HG02938 (cell line): ENCODE measurements around the gene DERL3.
"Not testable (repeated sequence)": the region's sequence is repeated elsewhere in the genome, so short reads cannot be mapped to it uniquely, and the experiment has no call there.

Experiments
- ATAC-seq: cut with Tn5 transposase; IDR thresholded peaks from one replicate; pipeline ENCODE4 v1.9.1; 2021; ENCODE audit warnings: mild to moderate bottlenecking, moderate library complexity; ENCODE audit not compliant: unreplicated experiment

The DERL3 gene

GRCh38 chr22:23838681-23839468 lies at the start of gene DERL3:
Gene DERL3 (minus strand): TSS chr22:23839006. CDS start chr22:23838987, 19 bp downstream.
- ATAC-seq = peak; percentile 77

DNA sequence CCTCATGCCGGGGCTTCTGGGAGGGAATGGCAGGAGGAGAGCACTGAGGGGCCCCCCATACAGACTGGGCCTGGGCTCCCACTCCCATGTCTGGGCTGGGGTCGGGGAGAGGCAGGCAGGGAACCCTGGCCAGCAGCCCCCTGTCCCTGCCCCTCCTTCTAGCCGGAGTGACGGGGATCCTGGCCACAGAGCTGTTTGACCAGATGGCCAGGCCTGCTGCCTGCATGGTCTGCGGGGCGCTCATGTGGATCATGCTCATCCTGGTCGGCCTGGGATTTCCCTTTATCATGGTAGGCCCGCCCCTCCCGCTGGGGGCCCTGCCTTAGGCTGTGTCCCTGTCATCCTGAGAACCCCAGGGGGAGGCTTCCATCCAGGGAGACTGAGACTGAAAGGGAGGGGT lies 45.3 kb upstream of the DERL3 start:
- ATAC-seq = no peak

DNA sequence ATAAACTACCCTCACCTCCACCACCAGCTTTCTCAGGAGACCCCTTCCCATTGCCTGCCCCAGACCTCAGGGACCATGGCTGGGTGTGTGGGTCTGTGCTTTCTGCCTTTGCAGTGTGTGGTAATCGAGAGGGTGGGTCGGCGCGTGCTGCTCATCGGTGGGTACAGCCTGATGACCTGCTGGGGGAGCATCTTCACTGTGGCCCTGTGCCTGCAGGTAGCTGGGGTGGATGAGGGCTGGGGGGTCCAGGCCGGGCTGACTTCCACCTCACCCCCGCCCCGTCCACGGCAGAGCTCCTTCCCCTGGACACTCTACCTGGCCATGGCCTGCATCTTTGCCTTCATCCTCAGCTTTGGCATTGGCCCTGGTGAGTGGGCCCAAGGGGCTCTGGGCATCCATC lies 44.9 kb upstream of the DERL3 start:
- ATAC-seq = no peak

DNA sequence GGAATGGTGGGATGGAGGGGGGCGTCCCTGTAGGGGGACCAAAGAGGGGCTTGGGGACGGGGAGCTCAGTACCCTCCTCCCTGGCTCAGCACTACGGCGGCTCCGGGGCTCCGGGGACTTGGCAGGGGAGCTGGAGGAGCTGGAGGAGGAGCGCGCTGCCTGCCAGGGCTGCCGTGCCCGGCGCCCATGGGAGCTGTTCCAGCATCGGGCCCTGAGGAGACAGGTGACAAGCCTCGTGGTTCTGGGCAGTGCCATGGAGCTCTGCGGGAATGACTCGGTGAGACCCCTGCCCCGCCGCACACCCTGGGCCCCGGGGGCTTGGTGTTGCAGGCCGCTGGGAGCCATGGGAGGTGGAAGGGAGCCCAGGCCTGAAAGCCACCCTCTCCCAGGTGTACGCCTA lies 43.6 kb upstream of the DERL3 start:
- no peak for ATAC-seq

DNA sequence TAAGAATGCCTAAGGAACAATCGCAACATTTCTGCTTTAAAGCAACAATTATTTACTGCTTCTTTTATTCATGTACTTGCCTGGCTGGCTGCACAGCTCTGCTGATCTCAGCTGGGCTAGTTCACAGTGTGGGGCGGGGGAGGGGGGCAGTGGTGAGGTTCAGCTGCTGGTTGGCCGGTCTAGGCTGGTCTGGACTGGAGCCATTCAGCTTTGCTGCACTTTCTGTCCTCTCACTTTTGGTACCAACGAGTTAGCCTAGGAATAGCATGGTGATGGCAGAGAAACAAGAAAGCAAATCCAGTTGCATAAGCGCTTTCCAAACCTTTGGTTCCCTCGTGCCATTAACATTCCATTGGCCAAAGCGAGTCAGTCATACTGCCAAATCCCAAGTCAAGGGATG lies 39.4 kb upstream of the DERL3 start:
- no peak for ATAC-seq

GRCh38 chr22:23877566-23877965 lies 38.8 kb upstream of the DERL3 start:
- no peak for ATAC-seq

GRCh38 chr22:23875801-23876200 lies 37.0 kb upstream of the DERL3 start:
- ATAC-seq = no peak

- no peak for ATAC-seq
Observed at GRCh38 chr22:23874871-23875270, 36.1 kb upstream of the DERL3 start.

DNA sequence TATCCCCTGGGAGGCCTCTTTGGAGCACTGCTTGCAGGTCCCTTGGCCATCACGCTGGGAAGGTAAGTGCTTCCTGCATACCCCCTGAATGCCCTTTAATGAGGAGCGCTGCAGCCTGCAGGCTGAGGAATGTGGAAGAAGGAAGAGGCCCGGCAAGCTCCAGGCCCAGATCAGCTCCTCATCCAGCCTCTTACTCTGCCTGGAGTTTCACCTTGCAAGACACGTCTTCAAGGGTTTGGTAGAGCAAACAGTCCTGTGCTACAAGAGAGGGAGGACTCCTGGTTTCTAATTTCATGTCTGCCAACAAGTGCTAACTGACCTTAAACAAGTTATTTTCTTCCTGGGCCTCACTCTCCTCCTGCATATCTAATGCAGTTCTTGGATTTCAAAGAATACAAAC lies 29.8 kb upstream of the DERL3 start:
- no peak for ATAC-seq

- not testable (repeated sequence) for ATAC-seq
Observed at GRCh38 chr22:23864499-23865154, 25.8 kb upstream of the DERL3 start.

DNA sequence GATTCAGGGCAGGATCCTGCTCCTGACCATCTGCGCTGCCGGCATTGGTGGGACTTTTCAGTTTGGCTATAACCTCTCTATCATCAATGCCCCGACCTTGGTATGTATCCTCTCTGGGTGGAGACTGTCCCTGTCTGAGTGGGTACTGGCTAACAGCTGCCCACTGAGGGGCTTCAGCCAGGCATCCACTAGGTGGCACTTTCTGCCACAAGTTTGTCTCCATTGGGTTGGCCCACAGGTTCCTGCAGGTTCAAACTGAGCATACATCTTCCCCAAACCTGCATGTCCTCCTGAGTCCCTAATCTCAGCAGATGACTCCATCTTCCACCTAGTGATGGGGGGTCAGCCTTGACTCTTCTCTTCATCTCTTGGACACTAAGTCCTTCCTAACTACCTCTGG lies 23.3 kb upstream of the DERL3 start:
- no peak for ATAC-seq

DNA sequence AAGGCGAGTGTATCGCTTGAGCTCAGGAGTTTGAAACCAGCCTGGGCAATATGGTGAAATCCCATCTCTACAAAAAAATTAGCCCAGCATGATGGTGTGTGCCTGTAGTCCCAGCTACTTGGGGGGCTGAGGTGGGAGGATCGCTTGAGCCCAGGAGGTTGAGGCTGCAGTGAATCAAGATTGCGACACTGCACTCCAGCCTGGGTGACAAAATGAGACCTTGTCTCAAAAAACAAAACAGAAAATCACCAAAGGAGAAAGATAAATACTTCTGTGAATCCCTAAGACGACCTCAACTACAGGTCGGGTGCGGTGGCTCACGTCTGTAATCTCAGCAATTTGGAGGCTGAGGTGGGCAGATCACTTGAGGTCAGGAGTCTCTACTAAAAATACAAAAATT lies 21.4 kb upstream of the DERL3 start:
- ATAC-seq = not testable (repeated sequence)

GRCh38 chr22:23859201-23859600 lies 20.4 kb upstream of the DERL3 start:
- ATAC-seq = no peak

- ATAC-seq = no peak
Observed at GRCh38 chr22:23858484-23858815, 19.6 kb upstream of the DERL3 start.

DNA sequence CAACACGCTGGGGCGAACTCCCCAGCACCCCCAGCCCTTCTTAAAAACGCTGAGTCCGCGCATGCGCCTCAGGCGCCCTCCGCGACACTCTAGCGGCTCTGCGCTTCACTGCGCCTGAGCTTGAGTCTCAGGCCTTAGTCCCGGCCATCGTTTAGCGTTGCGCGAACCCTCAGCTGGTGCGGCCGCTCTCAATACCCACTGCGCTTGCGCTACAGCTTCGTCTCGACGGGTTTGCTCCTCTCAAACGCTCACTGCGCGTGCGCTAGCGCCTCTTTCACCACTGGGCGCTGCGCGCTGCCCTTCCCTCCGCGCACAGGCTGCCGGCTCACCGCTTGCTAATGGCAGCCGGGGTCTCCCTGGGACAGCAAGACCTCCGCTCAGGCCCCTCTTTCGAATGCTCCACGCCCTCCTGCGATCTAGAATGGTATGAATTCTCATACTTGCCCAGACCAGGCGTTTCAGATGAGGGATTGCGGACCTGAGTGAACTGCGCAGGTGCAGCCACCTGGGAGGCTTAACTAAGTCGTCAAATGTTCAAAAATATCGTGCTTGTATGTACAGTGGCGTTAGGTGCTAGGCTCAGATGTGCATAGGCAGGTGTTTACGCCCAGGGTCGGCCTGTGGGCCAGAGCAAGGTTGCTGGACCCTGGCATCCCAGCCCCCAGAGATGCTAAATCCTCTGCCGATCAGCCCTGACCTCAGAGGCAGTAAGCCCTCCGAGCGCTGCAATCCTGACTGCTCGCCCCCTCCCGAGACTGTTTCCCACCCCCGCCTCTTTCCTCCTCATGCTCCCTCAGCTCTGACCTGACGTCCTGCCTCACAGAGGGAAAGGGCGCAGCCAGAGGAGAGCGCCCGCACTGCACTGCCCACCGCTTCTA lies 19.0 kb upstream of the DERL3 start, which contains the start of gene SLC2A11:
SLC2A11 (plus strand) TSS at position 270 of the 878 bp plus-strand sequence; CDS start at position 395, 125 bp downstream.
- ATAC-seq = peak; percentile 83

- peak; percentile 48 for ATAC-seq
Observed at GRCh38 chr22:23856721-23857605, 18.2 kb upstream of the DERL3 start.

GRCh38 chr22:23850136-23850611 lies 11.4 kb upstream of the DERL3 start:
- ATAC-seq = peak; percentile 55

DNA sequence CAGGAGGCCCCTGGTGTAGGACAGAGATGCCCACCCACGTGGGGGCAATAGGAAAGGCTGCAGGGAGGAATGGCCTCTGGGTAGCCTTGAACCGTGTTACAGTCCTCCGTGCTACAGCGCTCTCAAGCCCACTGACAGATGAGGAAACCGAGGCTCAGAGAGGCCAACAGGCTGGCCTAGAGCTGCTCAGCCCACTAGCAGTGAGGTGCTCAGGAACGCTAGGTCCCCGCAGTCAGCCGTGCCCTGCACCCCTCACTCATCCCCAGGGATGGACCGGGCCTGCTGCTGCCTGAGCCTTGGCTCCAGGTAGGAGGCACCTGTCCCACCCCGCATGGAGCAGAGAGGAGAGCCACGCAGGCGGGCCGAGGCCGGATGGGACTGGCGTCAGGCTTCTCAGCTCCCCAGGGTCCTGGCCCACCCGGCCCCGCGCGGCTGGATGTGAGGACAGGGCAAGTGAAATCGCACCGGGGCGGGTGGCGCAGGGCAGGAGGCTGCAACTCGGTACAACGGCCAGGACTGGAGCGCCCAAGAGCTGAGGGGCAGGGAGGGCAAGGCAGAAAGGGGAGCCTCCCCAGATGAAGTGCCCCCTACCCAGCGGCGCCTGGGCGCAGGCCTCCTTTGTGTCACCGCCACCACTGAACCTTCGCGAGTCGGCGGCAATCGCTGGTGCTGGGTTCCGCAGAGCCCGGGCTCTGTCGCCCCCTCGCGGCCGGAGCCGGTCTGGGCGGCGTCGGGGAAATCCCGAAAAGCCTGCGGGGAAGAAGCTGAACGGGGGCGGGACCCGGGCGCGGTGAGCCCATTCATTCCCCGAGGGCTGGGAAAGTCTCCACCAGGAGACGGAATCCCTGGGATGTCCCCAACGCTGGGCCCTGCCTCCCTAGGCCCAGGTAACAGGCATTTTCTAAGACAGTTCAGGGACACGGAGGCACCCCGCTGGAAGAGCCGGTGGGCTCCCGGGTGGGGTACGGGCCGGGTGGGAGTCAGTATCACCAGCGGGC lies 10.5 kb upstream of the DERL3 start:
- ATAC-seq = no peak
